ENCODE measurements around the gene CIAO3. TPM values are rescaled to one million over a fixed set of nuclear protein-coding genes. Genes with fewer than 3 reads are reported as not detected.

Gene CIAO3
- total RNA-seq, 1 experiment from 2014 or later = 32.8 TPM

DNA sequence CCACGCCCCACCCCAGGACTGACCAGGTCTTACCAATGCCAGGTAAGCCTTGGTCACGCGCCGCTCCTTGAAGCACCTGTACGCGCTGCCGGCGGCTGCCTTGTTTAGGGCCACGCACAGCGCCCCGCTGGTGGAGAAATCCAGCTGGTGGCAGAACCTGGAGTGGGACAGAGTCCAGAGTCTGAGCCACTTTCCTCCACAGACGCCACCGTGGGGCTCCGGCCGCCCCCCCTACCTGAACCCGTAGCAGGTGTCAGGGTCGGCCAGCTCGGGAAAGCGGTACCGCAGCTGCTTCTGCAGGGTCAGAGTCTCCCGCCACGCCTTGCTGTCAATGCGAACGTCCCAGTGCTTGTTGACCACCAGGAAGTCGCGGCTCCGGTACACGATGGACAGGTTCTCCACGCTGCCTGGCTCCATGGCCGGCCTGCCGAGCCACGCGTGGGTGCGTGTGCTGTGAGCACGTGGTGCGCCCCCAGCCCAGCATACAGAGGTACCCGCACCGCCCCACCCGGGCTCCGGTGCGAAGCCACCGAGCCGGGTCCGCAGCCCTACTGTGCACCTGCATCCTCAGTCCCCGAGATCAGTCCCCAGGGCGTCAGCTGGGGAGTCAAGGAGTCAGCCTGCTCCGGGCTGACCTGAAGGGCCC lies 46.6 kb upstream of the CIAO3 start:
- H3K27me3 ChIP-seq (ENCODE audit: insufficient read depth, low read length) = no peaks in the 10 kb centered on the region
- H3K9ac ChIP-seq (ENCODE audit: low read length) = peak overlapping the region; percentile 93
- CTCF ChIA-PET = interaction anchor here (1.1 to 1.9 kb wide), 3 partner anchors 66 to 75 kb away, joined by 3 to 10 read pairs (median 6); partner anchors contain the start of gene ANTKMT
- intact Hi-C loops (cut with micrococcal nuclease) = no loop called here
- POLR2A ChIA-PET = interaction anchor here (1.6 kb wide), 1 partner anchor 27 kb away, joined by 5 read pairs; the partner anchor contains the start of gene MSLN
- peaks cover 55% of the 10 kb centered on the region for H3K79me2 ChIP-seq (ENCODE audit: insufficient read depth, low read length)
- peak overlapping the region; percentile 94 for H3K4me2 ChIP-seq (ENCODE audit: low read length)
- peak overlapping the region; percentile 75 for H3K27ac ChIP-seq (ENCODE audit: low read depth, low read length)
- no peaks in the 10 kb centered on the region for H3K9me3 ChIP-seq (ENCODE audit: control insufficient read depth in 1 of 2, insufficient read depth in 1 of 2, low read depth in 1 of 2, low read length in 2 of 2)
- TSS peak; percentile 46 for BruUV-seq (replicated peaks)
- no peaks in the 10 kb centered on the region for H3K9me2 ChIP-seq (ENCODE audit: insufficient read depth)
- no peak for DNase-seq (ENCODE audit: low read depth, low spot score)
- no peak for TF ChIP-seq EZH2 (IDR thresholded peaks at IDR 0.05)
- TF ChIP-seq, protein P1, sequence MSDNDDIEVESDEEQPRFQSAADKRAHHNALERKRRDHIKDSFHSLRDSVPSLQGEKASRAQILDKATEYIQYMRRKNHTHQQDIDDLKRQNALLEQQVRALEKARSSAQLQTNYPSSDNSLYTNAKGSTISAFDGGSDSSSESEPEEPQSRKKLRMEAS (IDR thresholded peaks at IDR 0.05) = peak; percentile 46
- H3K36me3 ChIP-seq (ENCODE audit: control insufficient read depth in 1 of 2, insufficient read depth in 2 of 2, low read length in 2 of 2) = peaks cover 5 to 40% of the 10 kb centered on the region in 2 experiments
- H3K4me1 ChIP-seq (ENCODE audit: control insufficient read depth in 1 of 2, insufficient read depth in 2 of 2, low read length in 2 of 2) = peaks cover 5 to 37% of the 10 kb centered on the region in 2 experiments; a peak in 3 of 4 replicates
- ATAC-seq = no peak
- no peak overlapping the region for H2AFZ ChIP-seq (ENCODE audit: low read depth, low read length, poor library complexity, severe bottlenecking)
- RAD21 ChIA-PET (ENCODE audit: low non-redundant PET in 1 of 2, low total read pairs in 2 of 2, uncharacterized antibody in 2 of 2, unreplicated experiment in 2 of 2) = no interaction called here
- H3K4me3 ChIP-seq (replicated peaks in 1 of 2; ENCODE audit: low read depth in 1 of 2, low read length in 2 of 2) = peak overlapping the region; percentile 75 to 99
- no peaks in the 10 kb centered on the region for H4K20me1 ChIP-seq (ENCODE audit: insufficient read depth)

DNA sequence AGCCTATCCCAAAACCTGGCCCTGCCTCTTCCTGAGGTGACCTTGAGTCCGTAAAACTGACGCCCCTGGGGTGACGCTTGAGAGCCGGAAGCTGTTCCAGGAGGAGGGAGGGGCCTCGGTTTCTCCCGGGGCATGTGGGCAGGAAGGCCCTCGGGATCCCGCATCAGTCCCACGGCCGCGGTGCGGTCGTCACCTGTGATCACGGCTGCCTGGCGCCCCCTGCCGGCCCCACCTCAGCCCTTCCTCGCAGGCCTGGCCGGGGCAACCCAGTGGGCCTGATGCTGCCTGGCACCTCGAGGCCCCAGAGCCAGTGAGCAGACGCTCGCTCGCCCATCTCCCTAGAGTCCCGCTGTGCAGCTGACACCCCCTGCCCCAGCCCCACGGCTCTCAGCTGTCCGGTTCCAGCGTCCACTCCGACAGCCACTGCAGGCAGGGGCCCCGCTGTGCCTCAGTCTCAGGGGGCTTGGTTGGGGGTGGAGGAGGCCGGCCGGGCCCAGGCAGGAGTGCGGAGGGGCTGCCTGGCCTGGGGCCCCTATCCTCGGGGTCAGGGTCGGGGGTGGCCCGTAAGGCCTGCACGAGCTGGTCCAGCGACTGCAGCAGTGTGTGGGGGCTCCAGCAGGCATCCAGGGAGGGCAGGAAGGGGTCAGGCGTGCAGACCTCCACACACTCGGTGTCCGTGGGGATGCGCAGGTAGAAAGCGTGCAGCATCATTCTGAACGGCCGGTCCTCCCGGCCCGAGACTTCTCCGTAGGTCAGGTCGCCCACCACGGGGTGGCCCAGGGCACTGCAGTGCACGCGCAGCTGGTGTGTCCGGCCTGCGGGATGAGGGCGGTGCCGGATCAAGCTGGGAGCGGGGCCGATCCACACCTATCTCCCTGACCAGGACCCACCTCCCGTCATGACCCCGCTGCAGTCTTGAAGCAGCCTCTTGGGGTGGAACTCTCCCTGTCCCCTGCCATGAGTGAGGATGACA lies 45.1 kb upstream of the CIAO3 start:
- no peaks in the 10 kb centered on the region for H3K9me2 ChIP-seq (ENCODE audit: insufficient read depth)
- peak overlapping the region; percentile 60 for H3K27ac ChIP-seq (ENCODE audit: low read depth, low read length)
- H3K9ac ChIP-seq (ENCODE audit: low read length) = no peak overlapping the region; the same call in 1 of the 2 replicates
- TF ChIP-seq, protein P1 (IDR thresholded peaks at IDR 0.05) = peak; percentile 45
- TF ChIP-seq YY1 (IDR thresholded peaks at IDR 0.05; ENCODE audit: extremely low read depth, insufficient replicate concordance, low read depth, low read length) (peak; percentile 53), POLR2AphosphoS5 (IDR thresholded peaks at IDR 0.05; ENCODE audit: low read depth, low read length) (no peak), EZH2 (IDR thresholded peaks at IDR 0.05) (no peak), ZFX (IDR thresholded peaks at IDR 0.05) (0 out of 2 replicates have a peak, but pooled peaks have one; percentile 38), RAD21 (IDR thresholded peaks at IDR 0.05; ENCODE audit: low read depth) (peak; percentile 94)
- TF ChIP-seq, protein P2, sequence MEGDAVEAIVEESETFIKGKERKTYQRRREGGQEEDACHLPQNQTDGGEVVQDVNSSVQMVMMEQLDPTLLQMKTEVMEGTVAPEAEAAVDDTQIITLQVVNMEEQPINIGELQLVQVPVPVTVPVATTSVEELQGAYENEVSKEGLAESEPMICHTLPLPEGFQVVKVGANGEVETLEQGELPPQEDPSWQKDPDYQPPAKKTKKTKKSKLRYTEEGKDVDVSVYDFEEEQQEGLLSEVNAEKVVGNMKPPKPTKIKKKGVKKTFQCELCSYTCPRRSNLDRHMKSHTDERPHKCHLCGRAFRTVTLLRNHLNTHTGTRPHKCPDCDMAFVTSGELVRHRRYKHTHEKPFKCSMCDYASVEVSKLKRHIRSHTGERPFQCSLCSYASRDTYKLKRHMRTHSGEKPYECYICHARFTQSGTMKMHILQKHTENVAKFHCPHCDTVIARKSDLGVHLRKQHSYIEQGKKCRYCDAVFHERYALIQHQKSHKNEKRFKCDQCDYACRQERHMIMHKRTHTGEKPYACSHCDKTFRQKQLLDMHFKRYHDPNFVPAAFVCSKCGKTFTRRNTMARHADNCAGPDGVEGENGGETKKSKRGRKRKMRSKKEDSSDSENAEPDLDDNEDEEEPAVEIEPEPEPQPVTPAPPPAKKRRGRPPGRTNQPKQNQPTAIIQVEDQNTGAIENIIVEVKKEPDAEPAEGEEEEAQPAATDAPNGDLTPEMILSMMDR (IDR thresholded peaks at IDR 0.05 in 2 of 3, conservative IDR thresholded peaks at IDR 0.05 in 1 of 3; ENCODE audit: borderline replicate concordance in 1 of 3, insufficient read depth in 1 of 3, low read depth in 2 of 3, low read length in 2 of 3) = peak; percentile 78 to 88 (median 85)
- ChIA-PET CTCF (interaction anchor here (0.7 to 2.2 kb wide), 6 partner anchors 9 to 73 kb away, joined by 3 to 19 read pairs (median 4); partner anchors contain the start of genes CIAO3 and MSLN), RAD21 (ENCODE audit: low non-redundant PET in 1 of 2, low total read pairs in 2 of 2, uncharacterized antibody in 2 of 2, unreplicated experiment in 2 of 2) (interaction anchor here in 1 of 2 experiments (1.0 kb wide), 1 partner anchor 66 kb away, joined by 3 read pairs; no protein-coding TSS in a partner anchor), POLR2A (interaction anchor here (0.6 to 0.8 kb wide), 2 partner anchors 36 to 73 kb away, joined by 3 read pairs; no protein-coding TSS in a partner anchor)
- peaks cover 47% of the 10 kb centered on the region for H3K79me2 ChIP-seq (ENCODE audit: insufficient read depth, low read length)
- ATAC-seq (peak; percentile 54), DNase-seq (ENCODE audit: low read depth, low spot score) (no peak)
- H2AFZ ChIP-seq (ENCODE audit: low read depth, low read length, poor library complexity, severe bottlenecking) = no peak overlapping the region
- H3K4me2 ChIP-seq (ENCODE audit: low read length) = no peak overlapping the region; the same call in 1 of the 2 replicates
- H3K9me3 ChIP-seq (ENCODE audit: control insufficient read depth in 1 of 2, insufficient read depth in 1 of 2, low read depth in 1 of 2, low read length in 2 of 2) = no peaks in the 10 kb centered on the region
- intact Hi-C loops (cut with micrococcal nuclease) = loop anchor here (1.0 to 2.0 kb wide), 3 partner anchors 41 to 74 kb away; no protein-coding TSS in a partner anchor
- H3K4me1 ChIP-seq (ENCODE audit: control insufficient read depth in 1 of 2, insufficient read depth in 2 of 2, low read length in 2 of 2) = peaks cover 5 to 37% of the 10 kb centered on the region in 2 experiments; a peak in 3 of 4 replicates
- no peaks in the 10 kb centered on the region for H4K20me1 ChIP-seq (ENCODE audit: insufficient read depth)
- no TSS peak for BruUV-seq (replicated peaks)
- H3K27me3 ChIP-seq (ENCODE audit: insufficient read depth, low read length) = no peaks in the 10 kb centered on the region
- no peak overlapping the region for H3K4me3 ChIP-seq (replicated peaks in 1 of 2; ENCODE audit: low read depth in 1 of 2, low read length in 2 of 2)
- peaks cover 5 to 30% of the 10 kb centered on the region in 2 experiments for H3K36me3 ChIP-seq (ENCODE audit: control insufficient read depth in 1 of 2, insufficient read depth in 2 of 2, low read length in 2 of 2)
